HT1080 (cell line): ENCODE data around the gene LDB2. TPM values are rescaled to one million over a fixed set of nuclear protein-coding genes. Genes with fewer than 3 reads are reported as not detected.

ENCODE experiments used
- DNase-seq: peaks from one replicate; pipeline ENCODE4 v3.0.0-alpha.2; 2015; ENCODE audit warnings: low read depth
- total RNA-seq: library from RNA; depleted of rRNA; stranded (reverse); fragments of >200 nt; shearing (Covaris generic); gene quantifications from 2 replicates; pipeline ENCODE4 v1.2.3, GENCODE V29; 2014

LDB2 gene
- total RNA-seq, 1 experiment from 2014 or later, result 3.5 TPM

DNA sequence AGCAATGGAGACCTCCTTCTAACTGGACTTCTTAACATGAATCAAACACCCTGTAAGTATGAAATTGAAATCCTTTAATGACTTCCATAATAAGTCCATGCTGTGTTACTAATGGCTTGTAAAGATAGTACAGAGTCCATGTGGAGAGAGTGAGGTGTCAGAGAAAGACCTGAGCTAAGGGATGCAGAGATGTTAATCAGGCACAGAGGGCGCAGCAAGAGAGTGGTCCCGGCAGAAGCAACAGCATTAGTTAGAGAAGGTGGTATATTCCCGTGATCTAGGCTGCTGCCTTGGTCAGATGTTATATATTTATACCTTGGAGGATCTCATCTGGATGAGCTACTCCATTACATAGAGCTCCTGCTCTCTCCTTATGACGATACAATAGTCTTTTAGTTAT lies 295.3 kb downstream of the LDB2 start:
- DNase-seq, result no peak

DNA sequence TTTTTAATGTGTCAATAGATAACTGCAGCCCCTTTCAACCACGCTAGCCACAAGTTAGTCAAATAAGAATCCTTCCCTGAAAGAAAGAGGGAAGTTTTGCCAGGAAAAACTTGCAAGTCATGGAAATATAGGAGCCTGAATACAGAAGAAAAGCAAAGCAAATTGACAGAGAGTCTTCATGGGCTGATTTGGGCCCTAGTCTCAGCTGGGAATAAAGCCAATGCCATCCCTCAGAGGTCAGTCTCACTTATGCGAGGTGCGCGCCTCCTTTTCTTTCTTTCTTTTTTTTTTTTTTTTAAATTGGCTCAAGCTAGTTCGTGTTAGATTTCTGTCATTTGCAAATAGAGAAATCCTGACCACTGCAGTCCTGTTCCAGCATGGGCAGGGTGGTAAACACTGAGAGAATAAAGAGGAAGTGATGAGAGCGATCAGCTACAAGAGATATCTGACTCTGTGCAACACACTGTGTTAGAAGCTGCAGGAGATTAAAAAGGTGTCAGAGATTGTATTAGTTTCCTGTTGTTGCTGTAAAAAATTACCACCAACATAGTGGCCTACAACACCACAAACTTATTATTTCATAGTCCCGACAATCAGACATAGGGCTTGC lies 299.7 kb downstream of the LDB2 start:
- DNase-seq, result no peak

DNA sequence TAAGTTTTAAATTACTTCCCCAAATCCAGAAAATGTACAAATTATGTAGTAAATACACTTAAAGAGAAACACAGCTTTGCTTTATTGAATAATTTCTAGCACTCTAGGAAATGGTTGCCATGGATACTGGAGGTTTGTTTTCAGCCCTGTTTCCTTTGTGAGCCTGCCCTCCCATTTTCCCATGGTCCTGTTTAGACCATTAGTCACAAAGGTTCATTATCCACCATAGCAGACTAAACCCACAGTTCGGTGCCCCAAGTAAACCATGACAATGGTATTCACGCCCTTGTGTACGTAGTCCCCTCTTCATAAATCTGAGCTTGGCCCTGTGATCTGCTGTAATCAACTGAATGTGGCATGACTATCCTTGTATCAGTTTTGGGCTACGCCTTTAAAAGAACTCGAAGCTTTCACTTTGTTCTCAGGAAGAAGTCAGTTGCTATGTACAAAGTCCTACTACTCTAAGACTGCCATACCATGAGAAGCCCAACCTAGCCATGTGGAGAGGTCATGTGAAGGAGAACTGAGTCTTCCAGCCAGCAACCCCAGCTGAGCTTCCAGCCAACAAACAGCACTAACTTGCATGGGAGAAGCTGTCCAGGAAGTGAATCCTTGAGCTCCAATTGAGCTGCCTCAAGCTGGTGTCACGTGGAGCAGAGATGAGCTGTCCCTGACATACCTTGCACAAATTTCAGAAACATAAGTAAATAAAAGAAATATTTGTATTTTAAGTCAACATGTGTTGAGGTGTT lies 300.4 kb downstream of the LDB2 start:
- DNase-seq, result peak; percentile 68

DNA sequence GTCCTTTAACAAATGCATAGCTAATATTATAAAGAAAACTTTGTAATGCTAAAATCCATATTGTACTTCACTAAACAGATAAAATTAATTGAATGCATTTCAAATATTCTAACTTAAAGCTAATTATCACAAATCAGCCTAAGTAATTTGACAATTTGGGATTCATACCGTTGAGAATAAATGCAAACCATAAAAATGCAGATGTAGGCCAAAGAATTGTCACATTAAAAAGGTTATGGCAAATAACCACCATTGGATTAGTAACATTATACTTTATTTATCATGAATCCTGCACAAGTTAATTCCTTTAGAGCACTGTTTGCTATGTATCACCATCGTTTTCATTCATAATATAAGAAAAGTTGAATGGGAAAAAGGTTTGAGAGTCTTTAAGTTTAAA lies 301.0 kb downstream of the LDB2 start:
- no peak for DNase-seq

DNA sequence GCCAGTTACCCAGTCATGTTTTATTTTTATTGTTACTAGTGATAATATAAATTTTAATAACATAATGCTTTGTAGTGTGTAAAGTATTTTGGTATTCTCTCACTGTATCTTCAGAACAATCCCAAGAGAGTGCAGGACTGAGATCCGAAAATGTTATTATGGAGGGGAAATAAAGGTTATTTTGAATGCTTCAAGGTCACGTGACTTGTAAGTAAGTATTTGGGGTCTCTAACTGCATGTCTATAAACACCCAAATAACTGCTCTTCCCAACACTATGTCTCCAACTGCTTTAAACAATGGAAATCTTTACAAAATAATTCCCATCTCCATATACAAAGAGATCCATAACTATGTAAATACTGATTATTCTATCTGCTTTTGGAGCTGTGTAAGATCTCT lies 302.2 kb downstream of the LDB2 start:
- no peak for DNase-seq

DNA sequence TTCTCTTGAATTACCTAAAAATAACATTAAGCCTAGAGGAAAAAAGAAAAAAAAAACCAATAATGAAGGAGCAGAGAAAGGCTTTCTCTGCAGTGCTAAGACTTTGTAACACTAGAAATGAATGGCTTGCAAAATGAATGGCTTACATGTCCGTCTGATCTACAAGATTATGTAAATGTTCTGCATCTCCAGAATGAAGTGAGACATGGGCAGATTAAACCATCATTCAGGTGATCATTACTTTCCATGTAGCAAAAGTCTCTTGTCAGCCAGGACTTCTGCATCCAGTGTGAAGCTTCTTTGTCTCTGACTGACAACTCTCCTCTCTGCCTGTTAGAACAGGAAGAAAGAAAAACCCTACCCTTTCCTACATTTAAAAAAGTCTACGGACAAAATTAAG lies 304.3 kb downstream of the LDB2 start:
- no peak for DNase-seq

DNA sequence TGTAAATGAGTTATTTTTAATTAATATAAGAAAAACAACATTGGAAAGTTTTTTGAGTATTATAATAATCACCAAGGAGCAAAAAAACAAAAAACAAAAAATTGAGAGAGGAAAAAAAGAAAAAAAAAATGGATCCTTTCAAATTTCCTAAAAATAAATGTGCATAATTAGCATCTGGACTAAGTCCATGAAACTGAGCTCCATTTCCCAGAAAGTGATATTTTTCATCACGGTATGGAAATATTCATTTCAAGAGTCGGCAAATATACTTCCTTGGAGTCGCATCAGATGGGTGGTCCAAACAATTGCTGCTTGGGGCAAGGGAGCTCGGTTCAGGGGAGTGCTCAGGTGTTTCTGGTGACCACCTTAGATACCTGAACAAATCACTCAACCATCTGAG lies 305.1 kb downstream of the LDB2 start:
- DNase-seq, result no peak

DNA sequence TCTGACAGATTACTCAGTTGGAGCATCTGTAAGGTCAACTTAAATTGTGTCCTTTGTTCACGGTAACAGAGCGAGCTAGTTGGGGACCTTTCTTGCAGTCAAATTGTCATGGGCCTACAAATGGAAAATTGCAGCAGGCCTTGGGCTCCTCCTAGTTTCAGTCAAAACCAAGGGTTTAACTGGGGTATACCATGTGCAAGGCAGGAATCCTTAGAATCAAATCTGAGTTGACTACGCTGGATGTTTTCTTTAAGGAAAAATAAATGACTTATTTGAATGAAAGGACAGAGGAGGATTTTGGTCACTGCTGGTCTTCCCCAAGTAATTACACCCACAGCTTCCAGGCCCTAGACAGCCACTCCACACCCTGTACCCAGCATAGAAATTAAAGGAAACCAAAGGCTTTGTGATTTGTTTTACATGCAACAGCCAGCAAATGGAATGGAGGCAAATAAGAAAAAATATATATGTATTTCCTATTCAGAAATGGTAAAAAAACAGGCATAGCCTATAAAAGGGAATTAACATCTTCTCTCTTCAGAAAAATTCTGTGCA lies 307.1 kb downstream of the LDB2 start:
- DNase-seq, result no peak

DNA sequence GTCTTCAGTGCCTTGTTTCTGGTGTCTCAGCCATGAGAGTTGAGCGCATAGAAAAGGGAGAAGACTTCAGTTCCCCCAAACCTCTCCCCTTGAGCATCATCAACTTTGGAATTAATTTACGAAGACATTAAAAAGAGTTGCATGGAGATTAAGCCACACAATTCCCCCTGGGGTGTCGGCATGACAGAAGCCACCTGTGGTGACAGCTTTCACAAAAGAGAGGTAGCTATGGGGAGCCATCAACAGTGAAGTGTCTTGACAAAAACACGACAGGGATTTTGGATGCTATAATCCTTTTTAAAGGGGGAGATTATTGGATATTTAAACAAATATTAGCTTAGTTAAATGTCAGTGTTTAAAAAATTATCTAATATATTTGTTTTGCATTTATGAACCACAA lies 307.6 kb downstream of the LDB2 start:
- DNase-seq, result no peak

DNA sequence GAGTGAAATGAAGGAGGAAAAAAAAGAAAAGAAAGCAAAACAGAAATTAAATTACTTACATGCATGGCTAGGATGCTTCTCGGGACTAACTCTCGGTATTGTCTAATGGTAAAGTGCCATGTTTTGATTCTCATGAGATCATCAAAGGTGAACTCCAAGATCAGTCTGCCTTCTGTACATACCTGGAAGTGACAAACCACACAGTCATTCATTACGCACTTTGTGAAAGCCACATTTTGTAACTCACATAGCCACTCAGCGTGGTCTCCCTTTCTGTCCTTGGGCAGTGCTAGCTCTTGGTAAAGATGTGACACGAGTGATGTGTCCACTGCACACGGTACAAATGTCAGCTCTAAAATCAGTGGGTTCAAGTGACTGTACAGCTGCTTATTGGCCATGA lies 309.8 kb downstream of the LDB2 start:
- DNase-seq, result peak; percentile 45

DNA sequence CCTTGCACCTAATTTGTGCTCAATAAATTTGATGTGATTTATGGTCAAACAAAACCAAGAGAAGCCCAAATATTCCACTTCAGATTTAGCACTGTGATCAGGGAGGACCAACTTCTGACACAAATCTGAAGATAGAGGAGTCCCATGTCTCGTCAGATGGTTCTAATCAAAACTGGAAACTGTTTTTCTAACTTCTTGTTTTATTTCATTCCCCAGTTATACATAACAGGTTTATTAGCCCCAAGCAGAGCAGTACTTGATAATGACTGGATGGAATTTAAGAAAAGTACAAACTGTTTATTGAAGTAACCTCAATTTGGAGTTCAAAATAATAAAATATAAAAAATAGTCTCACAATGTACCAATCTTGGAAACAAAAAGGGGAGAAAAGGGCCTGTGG lies 310.3 kb downstream of the LDB2 start:
- no peak for DNase-seq

DNA sequence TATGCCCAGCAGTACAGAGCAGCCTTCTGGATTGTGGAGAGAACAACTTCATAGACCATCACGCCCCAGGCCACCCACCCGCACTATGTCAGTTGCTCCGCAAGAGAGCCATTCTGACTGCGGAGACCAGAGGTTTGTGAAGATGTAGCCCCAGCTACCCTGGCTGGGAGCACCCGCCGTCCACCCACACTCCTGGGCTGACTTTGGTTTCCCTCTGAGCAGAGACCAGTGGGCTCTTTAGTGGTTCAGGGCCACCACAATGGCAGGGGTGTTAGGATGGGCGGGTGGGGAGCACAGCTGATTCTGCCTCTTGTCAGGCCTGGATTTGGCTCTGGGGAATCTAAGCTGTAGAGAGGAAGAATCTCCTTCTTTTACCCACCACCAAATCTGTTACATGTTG lies 313.4 kb downstream of the LDB2 start:
- DNase-seq, result no peak

DNA sequence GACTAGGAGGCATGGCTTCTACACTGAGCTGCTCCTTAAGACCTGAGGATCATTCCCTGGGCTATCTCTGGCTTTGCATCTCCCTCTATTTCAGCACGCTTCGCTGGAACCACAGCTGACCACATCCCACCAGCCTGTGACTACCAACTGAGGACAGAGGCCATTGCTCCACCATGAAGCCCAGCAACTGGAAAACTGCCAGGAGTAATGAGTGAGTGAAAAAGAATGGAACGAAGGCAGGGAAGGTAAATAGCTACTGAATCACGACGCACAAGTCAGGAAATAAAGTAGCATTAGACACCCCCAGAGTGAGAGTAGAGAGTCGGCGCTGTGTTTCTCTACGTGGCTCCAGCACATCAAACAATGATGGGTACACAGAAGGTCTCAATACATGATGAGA lies 314.7 kb downstream of the LDB2 start:
- DNase-seq, result peak; percentile 48

DNA sequence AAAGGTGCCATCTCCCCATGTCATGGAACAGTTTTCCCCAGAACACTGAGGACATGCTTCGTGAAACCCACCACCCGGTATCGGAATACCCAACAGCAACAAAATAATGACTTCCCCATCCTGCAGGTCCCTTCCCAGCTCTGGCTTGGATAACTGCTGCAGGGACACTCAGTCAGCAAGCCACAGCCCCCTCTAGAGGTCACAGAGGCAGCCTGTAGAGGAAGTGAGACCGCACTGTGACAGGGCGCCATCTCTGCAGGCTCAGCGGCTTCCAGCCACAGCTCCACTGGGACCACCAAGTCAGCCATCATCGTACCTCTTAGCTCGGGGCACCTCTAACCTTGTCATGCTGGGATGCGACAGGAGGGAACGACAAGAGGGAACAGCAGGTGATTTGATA lies 315.9 kb downstream of the LDB2 start:
- DNase-seq, result no peak

DNA sequence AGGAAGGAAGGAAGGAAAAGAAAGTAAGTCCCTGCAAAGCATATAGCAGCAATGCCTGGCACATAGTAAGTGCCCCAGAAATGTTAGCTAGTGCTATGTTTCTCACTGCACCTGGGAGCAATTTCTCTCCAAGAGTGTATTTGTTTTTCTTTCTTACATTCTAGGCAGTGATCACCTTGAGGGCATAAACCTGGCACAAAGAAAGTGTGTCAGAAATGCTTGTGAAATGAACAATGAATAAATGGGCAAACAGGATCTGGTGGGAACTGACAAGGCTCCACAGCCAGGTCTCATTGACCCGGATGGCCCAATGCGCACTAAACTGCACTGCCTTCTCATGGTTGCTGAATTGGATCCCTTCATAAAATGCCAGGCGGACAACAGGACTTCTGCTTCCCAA lies 316.4 kb downstream of the LDB2 start:
- no peak for DNase-seq

DNA sequence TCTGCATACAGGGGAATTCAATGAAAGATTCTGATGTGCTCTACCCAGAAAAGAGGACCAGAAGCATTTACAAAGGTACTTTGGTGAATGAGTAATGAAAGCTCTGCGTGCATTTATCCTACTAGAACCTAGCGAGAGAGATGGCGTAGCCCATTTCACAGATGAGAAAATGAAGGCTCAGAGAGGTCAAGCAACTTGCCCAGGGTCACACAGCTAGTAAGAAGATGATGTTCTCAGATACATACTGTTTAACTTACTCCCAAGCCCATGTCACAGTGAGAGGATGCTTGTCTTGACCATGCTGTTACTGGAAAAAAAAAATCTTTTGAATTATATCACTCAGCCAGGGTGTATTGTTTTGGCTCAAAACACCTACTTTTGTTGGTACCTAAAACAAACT lies 317.3 kb downstream of the LDB2 start:
- no peak for DNase-seq

DNA sequence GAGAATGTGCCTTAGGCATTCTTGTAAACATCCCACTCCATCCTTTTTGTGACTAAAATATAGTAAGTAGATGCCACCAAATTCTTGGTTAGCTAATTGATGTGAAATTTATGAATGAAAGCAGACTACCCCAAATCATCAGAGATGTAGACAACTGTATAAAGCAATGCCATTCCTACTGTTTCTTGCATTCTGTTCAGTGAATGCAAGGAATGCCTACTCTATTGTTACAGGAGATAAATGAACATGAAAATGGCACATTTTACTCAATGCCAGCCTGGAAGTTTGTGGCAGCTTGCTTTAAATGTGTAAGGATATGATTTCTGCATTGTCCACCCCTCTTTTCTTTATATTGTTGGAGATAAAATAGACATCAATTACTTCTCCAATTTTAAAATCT lies 317.9 kb downstream of the LDB2 start:
- DNase-seq, result no peak

DNA sequence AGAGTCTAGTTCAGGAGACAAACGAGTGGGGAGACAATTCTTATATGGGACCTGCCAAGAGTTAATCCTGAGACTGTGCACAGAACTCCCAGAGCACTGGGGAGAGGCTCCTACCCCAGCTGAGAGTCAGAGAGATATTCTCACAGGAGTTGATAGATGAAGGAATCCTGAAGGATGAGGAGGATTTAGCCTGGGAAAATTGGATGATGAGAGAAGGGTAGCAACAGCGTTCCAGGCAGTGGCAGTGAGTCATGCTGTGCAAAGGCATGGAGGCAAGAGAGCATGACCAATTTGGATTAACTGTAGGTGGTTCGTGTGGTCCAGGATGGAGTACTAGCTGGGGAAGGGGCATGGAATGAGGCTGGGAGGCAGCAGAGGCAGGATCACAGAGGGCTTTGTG lies 318.6 kb downstream of the LDB2 start:
- peak; percentile 23 for DNase-seq

DNA sequence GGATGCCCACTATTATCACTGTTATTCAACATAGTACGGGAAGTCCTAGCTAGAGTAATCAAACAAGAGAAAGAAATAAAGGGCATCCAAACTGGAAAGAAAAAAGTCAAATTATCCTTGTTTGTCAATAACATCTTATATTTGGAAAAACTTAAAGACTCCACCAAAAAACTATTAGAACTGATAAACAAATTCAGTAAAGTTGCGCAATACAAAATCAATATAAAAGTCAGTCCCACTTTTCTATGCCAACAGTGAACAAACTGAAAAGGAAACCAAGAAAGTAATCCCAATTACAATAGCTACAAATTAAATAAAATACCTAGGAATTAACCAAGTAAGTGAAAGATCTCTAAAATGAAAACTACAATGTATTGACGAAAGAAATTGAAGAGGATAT lies 321.3 kb downstream of the LDB2 start:
- no peak for DNase-seq

DNA sequence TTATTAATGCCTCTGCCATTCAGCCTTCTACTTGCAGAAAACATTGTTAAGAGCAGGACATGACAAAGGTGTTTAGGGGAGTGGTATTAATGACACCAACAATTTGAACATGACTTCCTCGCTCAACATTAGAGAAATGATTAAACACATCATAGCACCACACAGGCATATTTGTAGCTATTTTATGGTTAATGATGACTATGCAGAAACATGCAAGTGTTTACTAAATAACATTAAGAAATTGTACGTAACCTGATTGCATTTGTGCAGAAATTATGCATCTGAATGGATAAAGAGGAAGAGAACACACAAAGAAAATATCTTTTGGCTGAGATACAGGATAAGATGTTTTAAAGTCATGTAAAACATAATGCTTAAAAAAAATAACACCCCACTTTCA lies 323.5 kb downstream of the LDB2 start:
- DNase-seq, result no peak

DNA sequence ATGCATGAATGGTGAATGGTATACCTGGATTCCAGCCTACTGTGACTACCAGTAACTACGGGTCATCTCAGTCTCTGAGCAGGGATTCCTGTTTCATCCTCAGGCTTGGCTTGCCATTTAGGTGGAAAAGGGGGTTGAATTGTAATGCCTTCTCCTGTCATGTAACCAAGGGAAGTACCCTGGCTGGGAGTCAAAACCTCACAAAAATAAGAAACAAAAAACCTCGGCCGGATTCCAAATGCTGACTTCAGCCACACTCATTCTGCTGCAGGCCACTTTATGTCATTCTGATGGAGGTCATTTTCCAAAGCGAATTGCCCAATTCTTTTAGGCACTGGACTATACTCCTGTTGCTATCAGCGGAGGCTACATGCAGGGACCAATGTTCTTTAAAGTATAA lies 324.7 kb downstream of the LDB2 start:
- DNase-seq, result peak; percentile 29

DNA sequence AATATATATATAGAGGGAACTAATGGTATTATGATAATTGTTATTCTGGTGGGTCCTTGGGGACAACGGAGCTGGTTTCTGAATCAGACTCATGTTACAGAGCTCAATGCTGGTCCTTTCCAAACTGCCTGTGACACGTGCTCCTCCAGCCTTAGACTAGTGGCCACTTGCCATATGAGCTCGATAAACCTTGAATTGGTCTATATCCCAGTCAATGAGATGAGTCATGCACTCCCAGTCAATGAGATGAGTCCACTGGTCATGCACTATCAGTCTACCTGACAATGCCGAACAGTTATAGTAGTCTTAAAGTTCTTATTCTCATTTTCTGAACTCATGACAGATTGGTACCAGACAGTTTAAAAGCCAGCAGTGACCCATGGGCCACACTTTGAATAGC lies 325.2 kb downstream of the LDB2 start:
- DNase-seq, result peak; percentile 18

DNA sequence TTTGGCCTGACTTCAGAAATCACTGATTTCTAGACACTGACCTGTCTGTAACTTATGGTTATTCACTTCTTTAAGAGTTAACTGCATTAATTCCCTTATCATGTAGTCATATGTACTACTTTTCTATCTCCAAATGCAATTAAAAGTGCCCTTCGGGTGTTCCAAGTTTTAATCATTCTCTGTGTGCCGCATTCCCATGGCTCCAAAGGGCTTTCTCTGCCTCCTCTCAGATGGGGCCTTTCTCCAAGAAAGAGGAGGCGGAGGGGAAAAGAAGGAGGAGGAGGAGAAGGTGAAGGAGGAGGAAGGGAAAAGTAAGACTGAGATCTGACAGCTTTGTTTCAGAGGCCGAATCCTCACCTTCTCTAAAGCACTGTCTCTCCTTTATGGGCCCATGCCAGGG lies 325.8 kb downstream of the LDB2 start:
- DNase-seq, result no peak
